ENCODE measurements around the gene INPP5F. TPM values are rescaled to one million over a fixed set of nuclear protein-coding genes. Genes with fewer than 3 reads are reported as not detected.
A peak's percentile ranks its signal among the peaks of the same experiment; 100 is the strongest.

The INPP5F gene
- total and polyA plus RNA-seq, 10 of the 15 experiments (the other 5 are each of a cell fraction or from before 2014, with no cell fraction given), result 6.0 to 49.3 (median 34.3) TPM

DNA sequence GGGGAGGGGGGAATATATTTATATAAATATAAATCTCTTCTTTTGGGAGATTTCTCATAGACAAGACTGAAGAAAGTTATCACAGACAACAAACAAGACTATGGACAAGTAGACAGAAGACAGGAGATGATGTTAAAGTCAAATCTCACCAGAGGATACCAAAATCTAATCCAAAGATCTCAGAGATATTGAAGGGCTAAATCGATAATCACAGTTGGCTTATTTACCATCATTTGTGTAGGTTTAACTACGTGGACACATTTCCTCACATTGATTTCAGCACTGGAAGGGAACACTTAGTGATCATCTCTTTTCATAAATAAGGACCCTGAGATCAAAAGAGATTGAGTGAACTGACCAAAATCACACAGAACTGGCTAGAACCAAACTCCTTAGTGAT is 2.7 kb upstream of the INPP5F start:
- no peaks in the 10 kb centered on the region for H3K36me3 ChIP-seq (ENCODE audit: control insufficient read depth in 2 of 2, insufficient read depth in 2 of 2, low read length in 1 of 2)
- no peaks in the 10 kb centered on the region for H4K20me1 ChIP-seq (ENCODE audit: control insufficient read depth, insufficient read depth)
- no peak overlapping the region for H3K4me2 ChIP-seq (ENCODE audit: control insufficient read depth, insufficient read depth)
- DNase-seq (ENCODE audit: low read depth, low spot score) (no peak), FAIRE-seq (no peak), ATAC-seq (no peak)
- in situ Hi-C loops (cut with MboI), result no loop called here
- no peak overlapping the region for H3K9ac ChIP-seq (ENCODE audit: control insufficient read depth, insufficient read depth, low read length)
- CTCF ChIA-PET, result no interaction called here
- H3K4me1 ChIP-seq (ENCODE audit: control insufficient read depth, insufficient read depth, low read length), result peaks cover 17% of the 10 kb centered on the region
- BruUV-seq (replicated peaks), result no TSS peak
- H3K79me2 ChIP-seq (ENCODE audit: control insufficient read depth, insufficient read depth, low read length), result peaks cover 1% of the 10 kb centered on the region; the same call in 1 of the 2 replicates
- POLR2A ChIA-PET, result interaction anchor here (3.9 to 4.8 kb wide), 2 partner anchors 8 to 16 kb away, joined by 53 to 85 read pairs; no protein-coding TSS in a partner anchor
- SMC1A ChIA-PET (ENCODE audit: uncharacterized antibody, unreplicated experiment), result interaction anchor here (3.0 to 6.3 kb wide), 4 partner anchors 9 to 36 kb away, joined by 21 to 165 read pairs (median 41); no protein-coding TSS in a partner anchor
- no peak overlapping the region for H2AFZ ChIP-seq (ENCODE audit: control insufficient read depth, low read depth, low read length)
- intact Hi-C loops (cut with micrococcal nuclease; ENCODE audit: unreplicated experiment), result no loop called here
- RAD21 ChIA-PET (ENCODE audit: unreplicated experiment), result interaction anchor here (0.9 to 8.5 kb wide), 4 partner anchors 18 to 35 kb away, joined by 3 to 143 read pairs (median 55); no protein-coding TSS in a partner anchor
- no peaks in the 10 kb centered on the region for H3K27me3 ChIP-seq (replicated peaks in 1 of 2; ENCODE audit: control insufficient read depth in 2 of 2, insufficient read depth in 2 of 2, low read length in 1 of 2)
- no peak overlapping the region for H3K27ac ChIP-seq (ENCODE audit: control insufficient read depth, insufficient read depth)
- WGBS (ENCODE audit: insufficient coverage, insufficient replicate concordance, low lambda C conversion rate, missing lambda C conversion rate), result 75% methylated on average over 2 of the region's 2 CpGs
- no peaks in the 10 kb centered on the region for H3K9me3 ChIP-seq (replicated peaks; ENCODE audit: control insufficient read depth, insufficient read depth, low read length)
- TF ChIP-seq TAF1 (IDR thresholded peaks at IDR 0.05; ENCODE audit: borderline replicate concordance, low read depth, low read length) (no peak), ZZZ3 (IDR thresholded peaks at IDR 0.05; ENCODE audit: control insufficient read depth, insufficient read length, low read depth) (no peak), NRF1 (conservative IDR thresholded peaks at IDR 0.05; ENCODE audit: low read depth, low read length) (no peak)
- TF ChIP-seq, protein P1, sequence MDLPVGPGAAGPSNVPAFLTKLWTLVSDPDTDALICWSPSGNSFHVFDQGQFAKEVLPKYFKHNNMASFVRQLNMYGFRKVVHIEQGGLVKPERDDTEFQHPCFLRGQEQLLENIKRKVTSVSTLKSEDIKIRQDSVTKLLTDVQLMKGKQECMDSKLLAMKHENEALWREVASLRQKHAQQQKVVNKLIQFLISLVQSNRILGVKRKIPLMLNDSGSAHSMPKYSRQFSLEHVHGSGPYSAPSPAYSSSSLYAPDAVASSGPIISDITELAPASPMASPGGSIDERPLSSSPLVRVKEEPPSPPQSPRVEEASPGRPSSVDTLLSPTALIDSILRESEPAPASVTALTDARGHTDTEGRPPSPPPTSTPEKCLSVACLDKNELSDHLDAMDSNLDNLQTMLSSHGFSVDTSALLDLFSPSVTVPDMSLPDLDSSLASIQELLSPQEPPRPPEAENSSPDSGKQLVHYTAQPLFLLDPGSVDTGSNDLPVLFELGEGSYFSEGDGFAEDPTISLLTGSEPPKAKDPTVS (IDR thresholded peaks at IDR 0.05; ENCODE audit: low read depth, low read length), result no peak
- no peak overlapping the region for H3K4me3 ChIP-seq

DNA sequence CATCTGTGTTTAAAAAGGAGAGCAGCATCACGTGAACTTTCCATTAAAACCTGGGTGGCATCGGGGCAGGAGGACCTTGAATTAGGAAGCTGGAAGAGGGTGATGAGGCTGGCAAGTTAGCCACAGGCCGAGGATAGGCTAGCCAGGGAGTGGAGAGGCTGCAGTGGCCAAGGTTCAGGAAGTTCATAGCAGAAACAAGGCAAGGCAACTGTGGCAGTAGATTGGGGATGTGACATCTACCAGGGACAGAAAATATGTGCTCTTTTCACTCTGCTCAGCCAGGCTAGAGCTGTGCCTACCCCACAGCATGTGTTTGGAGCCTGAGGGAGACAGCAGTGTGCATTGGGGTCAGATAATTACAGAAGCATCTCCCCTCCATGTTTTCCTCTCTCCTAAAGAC is 2.2 kb upstream of the INPP5F start:
- POLR2A ChIA-PET, result interaction anchor here (0.8 to 6.1 kb wide), 10 partner anchors 9 to 62 kb away, joined by 3 to 85 read pairs (median 22); no protein-coding TSS in a partner anchor
- TF ChIP-seq BACH1 (IDR thresholded peaks at IDR 0.05; ENCODE audit: borderline replicate concordance), result 0 out of 2 replicates have a peak, but pooled peaks have one; percentile 2
- TF ChIP-seq, protein P2, sequence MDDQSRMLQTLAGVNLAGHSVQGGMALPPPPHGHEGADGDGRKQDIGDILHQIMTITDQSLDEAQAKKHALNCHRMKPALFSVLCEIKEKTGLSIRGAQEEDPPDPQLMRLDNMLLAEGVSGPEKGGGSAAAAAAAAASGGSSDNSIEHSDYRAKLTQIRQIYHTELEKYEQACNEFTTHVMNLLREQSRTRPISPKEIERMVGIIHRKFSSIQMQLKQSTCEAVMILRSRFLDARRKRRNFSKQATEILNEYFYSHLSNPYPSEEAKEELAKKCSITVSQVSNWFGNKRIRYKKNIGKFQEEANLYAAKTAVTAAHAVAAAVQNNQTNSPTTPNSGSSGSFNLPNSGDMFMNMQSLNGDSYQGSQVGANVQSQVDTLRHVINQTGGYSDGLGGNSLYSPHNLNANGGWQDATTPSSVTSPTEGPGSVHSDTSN (IDR thresholded peaks at IDR 0.05; ENCODE audit: insufficient replicate concordance, low read depth, low read length), result no peak
- TF ChIP-seq, protein P3, sequence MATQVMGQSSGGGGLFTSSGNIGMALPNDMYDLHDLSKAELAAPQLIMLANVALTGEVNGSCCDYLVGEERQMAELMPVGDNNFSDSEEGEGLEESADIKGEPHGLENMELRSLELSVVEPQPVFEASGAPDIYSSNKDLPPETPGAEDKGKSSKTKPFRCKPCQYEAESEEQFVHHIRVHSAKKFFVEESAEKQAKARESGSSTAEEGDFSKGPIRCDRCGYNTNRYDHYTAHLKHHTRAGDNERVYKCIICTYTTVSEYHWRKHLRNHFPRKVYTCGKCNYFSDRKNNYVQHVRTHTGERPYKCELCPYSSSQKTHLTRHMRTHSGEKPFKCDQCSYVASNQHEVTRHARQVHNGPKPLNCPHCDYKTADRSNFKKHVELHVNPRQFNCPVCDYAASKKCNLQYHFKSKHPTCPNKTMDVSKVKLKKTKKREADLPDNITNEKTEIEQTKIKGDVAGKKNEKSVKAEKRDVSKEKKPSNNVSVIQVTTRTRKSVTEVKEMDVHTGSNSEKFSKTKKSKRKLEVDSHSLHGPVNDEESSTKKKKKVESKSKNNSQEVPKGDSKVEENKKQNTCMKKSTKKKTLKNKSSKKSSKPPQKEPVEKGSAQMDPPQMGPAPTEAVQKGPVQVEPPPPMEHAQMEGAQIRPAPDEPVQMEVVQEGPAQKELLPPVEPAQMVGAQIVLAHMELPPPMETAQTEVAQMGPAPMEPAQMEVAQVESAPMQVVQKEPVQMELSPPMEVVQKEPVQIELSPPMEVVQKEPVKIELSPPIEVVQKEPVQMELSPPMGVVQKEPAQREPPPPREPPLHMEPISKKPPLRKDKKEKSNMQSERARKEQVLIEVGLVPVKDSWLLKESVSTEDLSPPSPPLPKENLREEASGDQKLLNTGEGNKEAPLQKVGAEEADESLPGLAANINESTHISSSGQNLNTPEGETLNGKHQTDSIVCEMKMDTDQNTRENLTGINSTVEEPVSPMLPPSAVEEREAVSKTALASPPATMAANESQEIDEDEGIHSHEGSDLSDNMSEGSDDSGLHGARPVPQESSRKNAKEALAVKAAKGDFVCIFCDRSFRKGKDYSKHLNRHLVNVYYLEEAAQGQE (IDR thresholded peaks at IDR 0.05; ENCODE audit: low read depth, low read length), result no peak
- TF ChIP-seq SREBF2 (IDR thresholded peaks at IDR 0.05; ENCODE audit: low read length), result no peak
- H3K79me2 ChIP-seq (ENCODE audit: control insufficient read depth, insufficient read depth, low read length), result peaks cover 1% of the 10 kb centered on the region; the same call in 1 of the 2 replicates
- H3K27me3 ChIP-seq (replicated peaks in 1 of 2; ENCODE audit: control insufficient read depth in 2 of 2, insufficient read depth in 2 of 2, low read length in 1 of 2), result no peaks in the 10 kb centered on the region
- H3K36me3 ChIP-seq (ENCODE audit: control insufficient read depth in 2 of 2, insufficient read depth in 2 of 2, low read length in 1 of 2), result no peaks in the 10 kb centered on the region
- H4K20me1 ChIP-seq (ENCODE audit: control insufficient read depth, insufficient read depth), result no peaks in the 10 kb centered on the region
- BruUV-seq (replicated peaks), result no TSS peak
- H2AFZ ChIP-seq (ENCODE audit: control insufficient read depth, low read depth, low read length), result peak overlapping the region; percentile 9; the same call in 1 of the 2 replicates
- no peak overlapping the region for H3K4me2 ChIP-seq (ENCODE audit: control insufficient read depth, insufficient read depth)
- no peak for FAIRE-seq
- DNase-seq (ENCODE audit: low read depth, low spot score), result no peak
- H3K9ac ChIP-seq (ENCODE audit: control insufficient read depth, insufficient read depth, low read length), result no peak overlapping the region
- CTCF ChIA-PET, result interaction anchor here (0.8 to 6.2 kb wide), 5 partner anchors 10 to 36 kb away, joined by 4 to 68 read pairs (median 15); no protein-coding TSS in a partner anchor
- no peak for ATAC-seq
- SMC1A ChIA-PET (ENCODE audit: uncharacterized antibody, unreplicated experiment), result interaction anchor here (1.0 to 6.3 kb wide), 8 partner anchors 9 to 136 kb away, joined by 3 to 165 read pairs (median 18); no protein-coding TSS in a partner anchor
- intact Hi-C loops (cut with micrococcal nuclease; ENCODE audit: unreplicated experiment), result no loop called here
- H3K4me1 ChIP-seq (ENCODE audit: control insufficient read depth, insufficient read depth, low read length), result peaks cover 17% of the 10 kb centered on the region
- no peak overlapping the region for H3K27ac ChIP-seq (ENCODE audit: control insufficient read depth, insufficient read depth)
- RAD21 ChIA-PET (ENCODE audit: unreplicated experiment), result interaction anchor here (0.9 to 8.5 kb wide), 6 partner anchors 9 to 36 kb away, joined by 3 to 143 read pairs (median 23); no protein-coding TSS in a partner anchor
- in situ Hi-C loops (cut with MboI), result no loop called here
- no peak overlapping the region for H3K4me3 ChIP-seq
- 95% methylated on average over 3 of the region's 3 CpGs for WGBS (ENCODE audit: insufficient coverage, insufficient replicate concordance, low lambda C conversion rate, missing lambda C conversion rate)
- no peaks in the 10 kb centered on the region for H3K9me3 ChIP-seq (replicated peaks; ENCODE audit: control insufficient read depth, insufficient read depth, low read length)
